Activated CD4-positive, alpha-beta T cell treated with anti-CD3 and anti-CD28 coated beads, Interleukin-2, amount 10 ng/mL, durations not matched to agents 7 days and 5 days (primary cell): ENCODE measurements around the gene IGFLR1. TPM values are rescaled to one million over a fixed set of nuclear protein-coding genes. Genes with fewer than 3 reads are reported as not detected.
"Not testable (repeated sequence)": the region's sequence is repeated elsewhere in the genome, so short reads cannot be mapped to it uniquely, and the experiment has no call there.

Experiments used
- CTCF ChIA-PET: fragments of 350-600 bp; sonication (Branson Sonifier 250); formaldehyde crosslinking; loops from one replicate; lab custom pipeline; 2021; ENCODE audit warnings: antibody characterized with exemption; lab: Charles Lee
- POLR2A ChIA-PET: fragments of 350-600 bp; sonication (Branson Sonifier 250); formaldehyde crosslinking; loops from one replicate; lab custom pipeline; 2021; ENCODE audit warnings: antibody characterized with exemption; lab: Charles Lee
- DNase-seq: peaks from one replicate; pipeline ENCODE4 v3.0.0-alpha.2; 2020
- H3K27ac Mint-ChIP-seq: one replicate; pipeline ENCODE4 v1.8.0; 2021; ENCODE audit warnings: mild to moderate bottlenecking, moderate library complexity, mixed read lengths
- H3K27me3 Mint-ChIP-seq: one replicate; pipeline ENCODE4 v1.8.0; 2021; ENCODE audit warnings: mixed read lengths
- H3K36me3 Mint-ChIP-seq: one replicate; pipeline ENCODE4 v1.8.0; 2021; ENCODE audit warnings: low read depth, mixed read lengths
- H3K4me1 Mint-ChIP-seq: one replicate; pipeline ENCODE4 v1.8.0; 2021; ENCODE audit warnings: mixed read lengths
- H3K4me3 Mint-ChIP-seq: one replicate; pipeline ENCODE4 v1.8.0; 2021; ENCODE audit warnings: mild to moderate bottlenecking, moderate library complexity, mixed read lengths
- H3K9me3 Mint-ChIP-seq: one replicate; pipeline ENCODE4 v1.8.0; 2021; ENCODE audit warnings: mixed read lengths
- total RNA-seq, 2 experiments: library from RNA; stranded (reverse); gene quantifications; one replicate each; pipeline ENCODE4 v1.2.3, GENCODE V29; 2021

IGFLR1 gene
- total RNA-seq, 2 experiments from 2014 or later: 53.7 to 54.6 TPM

DNA sequence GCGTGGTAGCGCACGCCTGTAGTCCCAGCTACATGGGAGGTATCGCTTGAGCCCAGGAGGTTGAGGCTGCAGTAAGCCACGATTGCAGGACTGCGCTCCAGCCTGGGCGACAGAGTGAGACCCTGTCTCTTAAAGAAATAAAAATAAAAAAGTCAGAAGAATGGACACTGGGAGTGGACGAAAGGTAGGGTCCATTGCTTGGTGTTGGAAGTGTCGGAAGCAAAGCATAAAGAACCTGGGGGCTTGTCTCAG, 32.7 kb upstream of the IGFLR1 start:
- CTCF ChIA-PET: no interaction called here
- H3K4me3 Mint-ChIP-seq: peak overlapping the region; percentile 71
- POLR2A ChIA-PET: no interaction called here
- peak overlapping the region; percentile 65 for H3K27ac Mint-ChIP-seq
- no peaks in the 10 kb centered on the region for H3K27me3 Mint-ChIP-seq
- peaks cover 32% of the 10 kb centered on the region for H3K4me1 Mint-ChIP-seq
- no peaks in the 10 kb centered on the region for H3K9me3 Mint-ChIP-seq
- no peak for DNase-seq
- peaks cover 16% of the 10 kb centered on the region for H3K36me3 Mint-ChIP-seq

DNA sequence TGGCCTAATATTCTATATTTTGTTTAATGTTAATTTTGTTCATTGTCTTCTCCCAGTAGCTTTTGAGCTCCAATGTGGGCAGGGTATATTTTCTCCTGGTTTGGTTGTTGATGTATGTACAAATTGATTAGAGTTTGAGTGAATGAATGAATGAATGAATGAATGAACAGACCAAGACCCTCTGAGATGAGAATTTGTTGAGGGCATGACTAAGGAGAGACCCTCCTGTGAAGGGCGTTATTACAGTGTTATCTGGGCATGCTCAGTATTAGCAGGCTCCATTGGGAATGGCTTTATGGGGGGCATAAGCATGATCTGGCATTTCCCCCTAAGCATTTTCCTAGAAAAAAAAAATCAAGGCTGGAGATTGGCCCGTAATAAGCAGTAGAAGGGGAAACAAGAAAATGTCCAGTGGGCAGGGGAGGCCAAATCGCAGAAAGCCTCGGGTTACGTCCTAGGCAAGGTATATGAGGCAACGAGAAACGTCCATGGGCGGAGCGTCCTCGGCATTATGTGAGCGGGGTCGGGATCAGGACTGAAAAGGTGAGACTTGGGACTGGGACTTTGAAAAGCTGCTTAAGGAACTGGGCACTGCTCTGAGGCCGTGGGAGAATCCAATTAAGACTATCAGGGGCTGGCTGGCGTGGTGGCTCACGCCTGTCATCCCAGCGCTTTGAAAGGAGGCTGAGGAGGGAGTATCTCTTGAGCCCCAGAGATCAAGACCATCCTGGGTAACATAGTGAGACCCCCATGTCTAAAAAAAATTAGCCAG, 32.2 kb upstream of the IGFLR1 start:
- CTCF ChIA-PET: no interaction called here
- Mint-ChIP-seq H3K27ac (no peak overlapping the region), H3K4me3 (peak overlapping the region; percentile 71), H3K4me1 (peaks cover 32% of the 10 kb centered on the region), H3K9me3 (no peaks in the 10 kb centered on the region), H3K36me3 (peaks cover 12% of the 10 kb centered on the region), H3K27me3 (no peaks in the 10 kb centered on the region)
- DNase-seq: no peak
- POLR2A ChIA-PET: no interaction called here

- Mint-ChIP-seq H3K36me3 (peaks cover 8% of the 10 kb centered on the region), H3K27ac (no peak overlapping the region), H3K27me3 (no peaks in the 10 kb centered on the region), H3K4me3 (no peak overlapping the region), H3K4me1 (peaks cover 26% of the 10 kb centered on the region), H3K9me3 (no peaks in the 10 kb centered on the region)
- DNase-seq: no peak
- POLR2A ChIA-PET: no interaction called here
- CTCF ChIA-PET: interaction anchor here (0.7 to 0.9 kb wide), 3 partner anchors 11 to 36 kb away, joined by 3 read pairs; no protein-coding TSS in a partner anchor
Observed at GRCh38 chr19:35773020-35773806, 31.0 kb upstream of the IGFLR1 start.

DNA sequence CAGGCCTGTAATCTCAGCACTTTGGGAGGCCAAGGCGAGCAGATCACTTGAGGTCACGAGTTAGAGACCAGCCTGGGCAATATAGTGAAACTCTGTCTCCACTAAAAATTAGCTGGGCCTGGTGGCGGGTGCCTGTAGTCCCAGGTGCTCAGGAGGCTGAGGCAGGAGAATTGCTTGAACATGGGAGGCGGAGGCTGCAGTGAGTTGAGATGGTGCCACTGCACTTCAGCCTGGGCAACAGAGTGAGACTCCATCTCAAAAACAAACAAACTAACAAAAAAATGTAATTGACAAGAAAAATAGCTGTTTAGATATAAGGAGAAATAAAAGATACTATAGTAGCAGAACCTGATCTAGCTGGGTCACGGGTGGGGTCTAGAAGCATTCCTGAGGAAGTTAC, 30.1 kb upstream of the IGFLR1 start:
- DNase-seq, H3K9me3 Mint-ChIP-seq, H3K27ac Mint-ChIP-seq, H3K27me3 Mint-ChIP-seq, H3K4me3 Mint-ChIP-seq, POLR2A ChIA-PET: not testable (repeated sequence)
- CTCF ChIA-PET: interaction anchor here (0.7 to 0.9 kb wide), 3 partner anchors 10 to 37 kb away, joined by 3 read pairs; no protein-coding TSS in a partner anchor
- H3K36me3 Mint-ChIP-seq: peaks cover 10% of the 10 kb centered on the region
- H3K4me1 Mint-ChIP-seq: peaks cover 26% of the 10 kb centered on the region

GRCh38 chr19:35768082-35768421, 25.8 kb upstream of the IGFLR1 start:
- H3K4me3 Mint-ChIP-seq: no peak overlapping the region
- CTCF ChIA-PET: no interaction called here
- POLR2A ChIA-PET: no interaction called here
- H3K36me3 Mint-ChIP-seq: peaks cover 14% of the 10 kb centered on the region
- peaks cover 2% of the 10 kb centered on the region for H3K4me1 Mint-ChIP-seq
- no peak for DNase-seq
- no peaks in the 10 kb centered on the region for H3K9me3 Mint-ChIP-seq
- no peak overlapping the region for H3K27ac Mint-ChIP-seq
- H3K27me3 Mint-ChIP-seq: no peaks in the 10 kb centered on the region

- ChIA-PET POLR2A (no interaction called here), CTCF (no interaction called here)
- H3K9me3 Mint-ChIP-seq: no peaks in the 10 kb centered on the region
Observed at GRCh38 chr19:35767288-35768081, 25.2 kb upstream of the IGFLR1 start.

GRCh38 chr19:35766571-35767104, 24.4 kb upstream of the IGFLR1 start:
- no peak overlapping the region for H3K27ac Mint-ChIP-seq
- ChIA-PET POLR2A (no interaction called here), CTCF (no interaction called here)
- H3K27me3 Mint-ChIP-seq: no peaks in the 10 kb centered on the region
- peaks cover 2% of the 10 kb centered on the region for H3K4me1 Mint-ChIP-seq
- peaks cover 19% of the 10 kb centered on the region for H3K36me3 Mint-ChIP-seq
- no peak for DNase-seq
- H3K9me3 Mint-ChIP-seq: no peaks in the 10 kb centered on the region
- H3K4me3 Mint-ChIP-seq: no peak overlapping the region

More at GRCh38 chr19:35767288-35768081, 25.2 kb upstream of the IGFLR1 start:
- H3K27me3 Mint-ChIP-seq: no peaks in the 10 kb centered on the region
- no peak for DNase-seq
- peaks cover 2% of the 10 kb centered on the region for H3K4me1 Mint-ChIP-seq
- H3K27ac Mint-ChIP-seq: no peak overlapping the region
- no peak overlapping the region for H3K4me3 Mint-ChIP-seq
- H3K36me3 Mint-ChIP-seq: peaks cover 14% of the 10 kb centered on the region

DNA sequence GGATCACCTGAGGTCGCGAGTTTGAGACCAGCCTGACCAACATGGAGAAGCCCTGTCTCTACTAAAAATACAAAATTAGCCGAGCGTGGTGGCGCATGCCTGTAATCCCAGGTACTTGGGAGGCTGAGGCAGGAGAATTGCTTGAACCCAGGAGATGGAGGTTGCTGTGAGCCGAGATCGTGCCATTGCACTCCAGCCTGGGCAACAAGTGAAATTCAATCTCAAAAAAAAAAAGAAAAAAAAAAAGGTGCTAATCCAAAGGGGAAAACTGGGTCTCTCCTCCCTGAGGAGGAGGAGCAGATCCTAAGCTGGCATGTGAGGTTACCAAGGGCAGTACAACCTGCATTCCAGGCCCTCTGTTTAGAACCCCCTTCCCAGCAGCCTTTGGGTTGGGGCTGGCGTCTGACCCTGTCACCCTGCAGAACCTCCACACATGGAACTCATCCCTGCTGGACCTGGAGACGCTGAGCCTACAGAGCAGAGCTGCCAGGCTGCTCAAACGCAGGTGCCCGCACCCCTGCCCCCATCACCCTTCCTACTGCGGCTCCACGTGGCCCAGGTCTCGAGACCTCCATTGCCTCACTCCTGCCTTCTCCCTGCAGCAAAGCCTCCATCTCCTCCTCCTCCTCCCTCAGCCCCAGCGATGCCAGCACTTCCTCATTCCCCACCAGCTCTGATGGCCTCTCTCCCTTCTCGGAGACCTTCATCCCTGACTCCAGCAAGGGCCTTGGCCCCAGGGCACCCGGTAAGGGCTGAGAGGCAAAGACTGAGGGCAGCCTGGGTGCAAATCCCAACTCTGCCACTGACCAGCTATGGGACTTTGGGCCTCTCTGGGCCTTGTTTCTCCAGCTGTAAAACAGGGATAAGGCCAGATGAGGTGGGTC, 22.4 kb upstream of the IGFLR1 start:
- DNase-seq: no peak
- Mint-ChIP-seq H3K4me1 (peaks cover 5% of the 10 kb centered on the region), H3K4me3 (no peak overlapping the region), H3K9me3 (no peaks in the 10 kb centered on the region), H3K36me3 (peaks cover 28% of the 10 kb centered on the region), H3K27ac (no peak overlapping the region), H3K27me3 (no peaks in the 10 kb centered on the region)
- CTCF ChIA-PET: interaction anchor here (0.6 to 1.1 kb wide), 4 partner anchors 15 to 200 kb away, joined by 3 to 4 read pairs (median 3); no protein-coding TSS in a partner anchor
- POLR2A ChIA-PET: interaction anchor here (0.5 kb wide), 1 partner anchor 119 kb away, joined by 3 read pairs; no protein-coding TSS in a partner anchor

- H3K4me1 Mint-ChIP-seq: peaks cover 31% of the 10 kb centered on the region
- no peak overlapping the region for H3K27ac Mint-ChIP-seq
- no peaks in the 10 kb centered on the region for H3K27me3 Mint-ChIP-seq
- CTCF ChIA-PET: interaction anchor here (0.6 to 1.9 kb wide), 3 partner anchors 13 to 177 kb away, joined by 3 to 5 read pairs (median 3); partner anchors contain the start of gene LIN37
- POLR2A ChIA-PET: no interaction called here
- H3K4me3 Mint-ChIP-seq: no peak overlapping the region
- no peak for DNase-seq
- H3K9me3 Mint-ChIP-seq: no peaks in the 10 kb centered on the region
- H3K36me3 Mint-ChIP-seq: peaks cover 27% of the 10 kb centered on the region
Observed at GRCh38 chr19:35760711-35761349, 18.6 kb upstream of the IGFLR1 start.

DNA sequence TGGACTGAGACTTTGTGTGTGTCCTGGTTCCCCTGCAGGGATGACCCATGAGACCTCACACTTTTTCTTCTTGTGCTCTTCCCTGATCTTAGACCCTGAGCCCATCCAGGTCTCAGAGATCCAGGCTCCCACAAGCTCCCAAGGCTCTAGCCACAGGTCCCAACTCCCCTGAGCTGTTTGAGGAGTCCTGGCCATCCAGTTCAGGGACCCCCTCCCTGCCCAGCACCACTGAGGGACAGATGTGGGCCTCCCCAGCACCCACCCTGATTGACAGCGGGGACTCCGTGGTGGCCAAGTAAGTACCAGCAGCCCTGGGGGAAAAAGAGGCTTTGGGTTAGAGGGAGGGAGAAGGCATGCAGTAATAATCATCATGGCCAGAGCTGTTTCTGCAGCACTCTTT, 17.4 kb upstream of the IGFLR1 start:
- H3K4me1 Mint-ChIP-seq: peaks cover 36% of the 10 kb centered on the region
- H3K36me3 Mint-ChIP-seq: peaks cover 29% of the 10 kb centered on the region
- peak overlapping the region; percentile 84 for H3K4me3 Mint-ChIP-seq
- DNase-seq: no peak
- no peaks in the 10 kb centered on the region for H3K9me3 Mint-ChIP-seq
- H3K27me3 Mint-ChIP-seq: no peaks in the 10 kb centered on the region
- H3K27ac Mint-ChIP-seq: no peak overlapping the region
- ChIA-PET CTCF (interaction anchor here (0.6 kb wide), 2 partner anchors 13 to 892 kb away, joined by 3 read pairs; no protein-coding TSS in a partner anchor), POLR2A (interaction anchor here (0.6 kb wide), 1 partner anchor 11 kb away, joined by 3 read pairs; no protein-coding TSS in a partner anchor)

GRCh38 chr19:35757749-35758608, 15.7 kb upstream of the IGFLR1 start, which contains the start of gene PROSER3:
Gene PROSER3, plus strand, starts transcription at chr19:35758176. Its CDS starts 40 bp downstream, at chr19:35758216.
- H3K36me3 Mint-ChIP-seq: peaks cover 38% of the 10 kb centered on the region
- ChIA-PET POLR2A (no interaction called here), CTCF (no interaction called here)
- peak within 1 kb of the TSS; percentile 84 for H3K4me3 Mint-ChIP-seq
- DNase-seq: peak; percentile 99
- peak within 1 kb of the TSS; percentile 93 for H3K27ac Mint-ChIP-seq
- H3K4me1 Mint-ChIP-seq: peaks cover 37% of the 10 kb centered on the region
- H3K9me3 Mint-ChIP-seq: no peaks in the 10 kb centered on the region
- H3K27me3 Mint-ChIP-seq: no peaks in the 10 kb centered on the region
